BE2C (cell line): ENCODE measurements around the gene UBR3.

Experiments
- DNase-seq: peaks from one replicate; pipeline ENCODE4 v3.0.0-alpha.2; 2020
- H3K27me3 ChIP-seq: fragments of 250-450 bp; sonication (Bioruptor Pico); 2 replicates; pipeline ENCODE4 v1.5.1; 2020; ENCODE audit warnings: mild to moderate bottlenecking
- H3K36me3 ChIP-seq: fragments of 250-450 bp; sonication (Bioruptor Pico); 2 replicates; pipeline ENCODE4 v1.5.1; 2020; ENCODE audit warnings: mild to moderate bottlenecking
- H3K4me1 ChIP-seq: fragments of 250-450 bp; sonication (Bioruptor Pico); 2 replicates; pipeline ENCODE4 v1.5.1; 2020
- H3K4me3 ChIP-seq: 2 replicates; pipeline ENCODE4 v1.5.1; 2011; ENCODE audit warnings: low read depth, low read length
- H3K9me3 ChIP-seq: fragments of 250-450 bp; sonication (Bioruptor Pico); 2 replicates; pipeline ENCODE4 v1.5.1; 2020
- TF ChIP-seq, protein P1 (sequence below): IDR thresholded peaks from 2 replicates; pipeline ENCODE4 v1.5.1; 2012; ENCODE audit warnings: mild to moderate bottlenecking, low read depth, low read length

UBR3 gene

DNA sequence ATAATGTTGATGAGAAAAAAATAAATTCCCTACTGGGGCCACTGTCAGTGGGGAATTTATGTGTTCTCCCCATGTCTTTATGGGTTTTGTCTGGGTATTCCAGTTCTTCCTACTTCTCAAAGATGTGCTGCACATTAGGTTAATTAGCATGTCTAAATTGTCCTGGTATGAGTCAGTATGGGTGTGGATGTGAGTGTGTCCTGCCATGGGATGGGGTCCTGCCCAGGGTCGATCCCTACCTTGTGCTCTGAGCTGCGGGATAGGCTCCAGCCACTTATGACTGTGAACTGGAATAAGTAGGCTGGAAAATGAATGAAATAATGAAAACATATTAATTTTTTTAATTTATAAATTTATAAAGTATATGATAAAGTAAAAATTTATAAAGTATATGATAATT, 167.5 kb downstream of the UBR3 start:
- no peaks in the 10 kb centered on the region for H3K9me3 ChIP-seq
- no peaks in the 10 kb centered on the region; the same call in 1 of the 2 replicates for H3K4me1 ChIP-seq
- TF ChIP-seq, protein P1, sequence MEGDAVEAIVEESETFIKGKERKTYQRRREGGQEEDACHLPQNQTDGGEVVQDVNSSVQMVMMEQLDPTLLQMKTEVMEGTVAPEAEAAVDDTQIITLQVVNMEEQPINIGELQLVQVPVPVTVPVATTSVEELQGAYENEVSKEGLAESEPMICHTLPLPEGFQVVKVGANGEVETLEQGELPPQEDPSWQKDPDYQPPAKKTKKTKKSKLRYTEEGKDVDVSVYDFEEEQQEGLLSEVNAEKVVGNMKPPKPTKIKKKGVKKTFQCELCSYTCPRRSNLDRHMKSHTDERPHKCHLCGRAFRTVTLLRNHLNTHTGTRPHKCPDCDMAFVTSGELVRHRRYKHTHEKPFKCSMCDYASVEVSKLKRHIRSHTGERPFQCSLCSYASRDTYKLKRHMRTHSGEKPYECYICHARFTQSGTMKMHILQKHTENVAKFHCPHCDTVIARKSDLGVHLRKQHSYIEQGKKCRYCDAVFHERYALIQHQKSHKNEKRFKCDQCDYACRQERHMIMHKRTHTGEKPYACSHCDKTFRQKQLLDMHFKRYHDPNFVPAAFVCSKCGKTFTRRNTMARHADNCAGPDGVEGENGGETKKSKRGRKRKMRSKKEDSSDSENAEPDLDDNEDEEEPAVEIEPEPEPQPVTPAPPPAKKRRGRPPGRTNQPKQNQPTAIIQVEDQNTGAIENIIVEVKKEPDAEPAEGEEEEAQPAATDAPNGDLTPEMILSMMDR: no peak
- no peak overlapping the region for H3K4me3 ChIP-seq
- no peaks in the 10 kb centered on the region for H3K27me3 ChIP-seq
- DNase-seq: no peak
- no peaks in the 10 kb centered on the region for H3K36me3 ChIP-seq

DNA sequence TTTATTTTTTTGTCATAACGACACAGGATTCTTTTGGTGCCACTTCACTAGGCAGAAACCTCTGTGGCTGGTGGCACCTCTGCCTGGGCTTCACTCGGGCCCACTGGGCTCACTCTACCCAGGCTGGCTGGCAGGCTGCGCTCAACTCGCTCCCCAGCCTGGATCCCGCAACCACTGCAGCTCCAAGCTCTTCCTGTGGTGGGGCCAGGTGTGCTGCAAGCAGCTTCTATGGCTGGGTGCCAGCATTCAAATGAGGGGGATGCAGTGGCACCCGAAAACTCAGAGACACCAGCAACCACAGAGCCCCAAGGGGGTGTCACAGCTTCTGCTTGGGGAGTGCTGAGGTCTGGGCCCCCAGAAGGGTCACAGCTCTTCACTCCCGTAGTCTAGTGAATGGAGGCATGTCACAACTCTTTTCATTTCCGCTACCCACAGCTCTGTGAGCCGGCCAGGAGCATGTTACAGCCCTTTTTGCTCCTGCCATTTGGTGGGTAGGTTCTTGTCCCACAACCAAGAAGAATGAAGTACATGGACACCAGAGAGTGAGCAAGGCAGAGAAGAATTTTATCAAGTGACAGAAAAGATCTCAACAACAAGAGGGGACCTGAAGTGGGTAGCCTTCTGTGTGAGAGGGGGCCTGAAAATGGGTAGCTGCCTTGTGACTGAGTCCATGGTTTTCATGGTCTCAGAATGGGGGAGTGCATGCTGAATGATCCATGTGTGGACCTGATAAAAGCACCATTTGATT, 170.1 kb downstream of the UBR3 start:
- no peak for DNase-seq
- no peaks in the 10 kb centered on the region for H3K9me3 ChIP-seq
- TF ChIP-seq, protein P1: no peak
- H3K27me3 ChIP-seq: no peaks in the 10 kb centered on the region
- no peaks in the 10 kb centered on the region for H3K36me3 ChIP-seq
- no peak overlapping the region for H3K4me3 ChIP-seq
- no peaks in the 10 kb centered on the region; the same call in 1 of the 2 replicates for H3K4me1 ChIP-seq

DNA sequence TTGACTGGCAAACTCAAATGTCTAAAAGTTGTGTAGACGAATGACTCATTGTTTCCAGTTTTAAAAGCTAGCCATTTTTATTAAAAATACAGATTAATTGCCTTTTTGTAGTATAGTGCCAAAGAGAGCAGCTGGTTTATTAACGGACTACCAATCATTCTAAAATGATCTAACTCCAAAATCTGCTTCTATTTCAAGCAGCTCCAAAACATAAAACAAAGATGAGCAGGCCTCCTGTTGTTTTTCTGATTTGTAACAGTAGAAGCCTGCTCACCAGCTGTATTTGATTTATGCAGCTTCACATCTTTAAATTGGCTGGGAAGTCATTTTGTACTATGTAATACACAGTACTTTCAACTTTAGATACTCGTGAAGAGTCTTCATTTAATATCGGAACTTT, 171.8 kb downstream of the UBR3 start:
- no peak overlapping the region for H3K4me3 ChIP-seq
- TF ChIP-seq, protein P1: no peak
- no peaks in the 10 kb centered on the region for H3K36me3 ChIP-seq
- DNase-seq: no peak
- no peaks in the 10 kb centered on the region for H3K27me3 ChIP-seq
- no peaks in the 10 kb centered on the region for H3K9me3 ChIP-seq
- no peaks in the 10 kb centered on the region; the same call in 1 of the 2 replicates for H3K4me1 ChIP-seq

DNA sequence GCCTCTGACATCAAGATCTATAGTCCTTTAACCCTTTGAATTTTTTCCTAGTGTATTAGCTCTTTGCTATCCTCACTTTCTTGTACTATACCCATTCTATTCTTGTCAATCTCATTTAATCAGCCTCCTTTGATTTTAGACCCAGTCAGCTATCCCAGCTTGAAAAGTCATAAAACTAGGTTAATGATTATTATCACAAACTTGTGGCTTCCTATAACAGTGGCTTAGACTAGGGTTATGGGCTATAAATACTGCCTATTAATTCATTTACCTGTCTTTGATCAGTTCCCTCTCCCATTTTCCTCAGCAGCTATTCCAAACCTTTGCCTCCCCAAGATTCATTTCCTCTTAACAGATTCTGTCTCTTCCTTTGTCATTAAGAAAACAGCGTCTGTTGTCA, 174.8 kb downstream of the UBR3 start:
- DNase-seq: no peak
- TF ChIP-seq, protein P1: no peak
- no peaks in the 10 kb centered on the region for H3K27me3 ChIP-seq
- no peak overlapping the region for H3K4me3 ChIP-seq
- H3K36me3 ChIP-seq: no peaks in the 10 kb centered on the region; the same call in 1 of the 2 replicates
- H3K9me3 ChIP-seq: no peaks in the 10 kb centered on the region
- H3K4me1 ChIP-seq: no peaks in the 10 kb centered on the region

DNA sequence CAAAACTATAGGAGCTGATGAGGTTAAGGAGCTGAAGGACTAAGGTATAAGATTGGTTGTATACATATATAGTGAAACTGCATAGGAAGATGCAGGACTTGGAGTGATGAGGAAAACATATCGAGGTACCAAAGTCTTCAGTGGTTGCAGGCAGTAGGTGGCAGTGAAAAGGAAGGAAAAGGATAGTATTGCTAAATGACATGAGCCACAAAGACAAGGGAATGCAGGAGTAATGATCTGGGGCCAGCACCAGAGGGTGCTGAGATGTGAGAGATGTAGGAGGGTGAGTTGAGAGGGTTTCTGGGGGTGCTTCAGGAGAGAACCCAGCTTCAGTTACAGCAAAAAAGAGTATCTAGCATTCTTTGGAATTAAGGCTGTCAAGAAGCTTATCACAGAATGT, 178.4 kb downstream of the UBR3 start:
- TF ChIP-seq, protein P1: no peak; the same call in 1 of the 2 replicates
- no peak for DNase-seq
- Histone ChIP-seq H3K36me3 (no peaks in the 10 kb centered on the region; the same call in 1 of the 2 replicates), H3K9me3 (no peaks in the 10 kb centered on the region), H3K4me1 (no peaks in the 10 kb centered on the region), H3K27me3 (no peaks in the 10 kb centered on the region), H3K4me3 (no peak overlapping the region)

DNA sequence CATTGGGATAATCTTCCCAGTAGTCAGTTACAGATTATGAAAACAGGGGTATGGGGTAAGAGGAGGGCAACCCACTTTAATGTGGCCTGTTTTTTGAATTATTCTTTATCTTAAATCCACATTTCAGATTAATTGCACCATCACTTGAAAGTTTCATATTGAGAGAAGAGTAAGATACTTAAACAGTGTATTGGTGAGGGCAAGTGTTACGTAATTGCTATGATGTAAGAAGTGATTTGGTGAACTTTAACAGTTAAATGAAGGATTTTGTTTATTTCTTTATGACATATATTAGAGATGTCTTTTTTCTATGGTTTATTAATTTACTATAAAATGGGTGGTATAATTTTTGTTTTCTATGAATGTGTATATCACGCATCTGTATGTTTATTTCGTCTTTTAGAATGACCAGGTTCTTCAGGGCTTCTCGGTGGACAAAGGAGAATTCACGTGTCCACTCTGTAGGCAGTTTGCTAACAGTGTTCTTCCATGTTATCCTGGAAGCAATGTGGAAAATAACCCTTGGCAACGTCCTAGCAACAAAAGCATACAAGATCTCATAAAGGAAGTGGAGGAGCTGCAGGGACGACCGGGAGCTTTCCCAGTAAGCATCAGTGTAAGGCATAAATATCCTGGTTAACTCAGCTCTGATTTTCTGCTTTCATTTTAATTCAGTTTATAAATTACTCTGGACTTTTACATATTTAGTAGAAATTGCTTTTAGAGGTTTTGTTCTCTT, 179.5 kb downstream of the UBR3 start:
- H3K27me3 ChIP-seq: no peaks in the 10 kb centered on the region
- no peak for DNase-seq
- H3K36me3 ChIP-seq: no peaks in the 10 kb centered on the region; the same call in 1 of the 2 replicates
- H3K9me3 ChIP-seq: no peaks in the 10 kb centered on the region
- TF ChIP-seq, protein P1: no peak
- no peaks in the 10 kb centered on the region for H3K4me1 ChIP-seq
- H3K4me3 ChIP-seq: no peak overlapping the region
